Mesothelial cell of epicardium (in vitro differentiated cells): Measurements from ENCODE around the gene ITGAL. TPM values are rescaled to one million over a fixed set of nuclear protein-coding genes. Genes with fewer than 3 reads are reported as not detected.
A peak's percentile ranks its signal among the peaks of the same experiment; 100 is the strongest.

ENCODE experiments used
- DNase-seq, 2 experiments: peaks; one replicate each; pipeline ENCODE4 v3.0.0; 2021; ENCODE audit warnings: low spot score in 2 of 2; ENCODE audit not compliant: unreplicated experiment in 2 of 2
- H3K27ac Mint-ChIP-seq: 2 replicates; pipeline ENCODE4 v1.8.0; 2021; ENCODE audit warnings: mixed read lengths
- H3K27me3 Mint-ChIP-seq: 2 replicates; pipeline ENCODE4 v1.8.0; 2021; ENCODE audit warnings: low read depth, mixed read lengths
- H3K36me3 Mint-ChIP-seq: 2 replicates; pipeline ENCODE4 v1.8.0; 2021; ENCODE audit warnings: mixed read lengths
- H3K4me1 Mint-ChIP-seq: 2 replicates; pipeline ENCODE4 v1.8.0; 2021; ENCODE audit warnings: mixed read lengths
- H3K4me3 Mint-ChIP-seq: 2 replicates; pipeline ENCODE4 v1.8.0; 2021; ENCODE audit warnings: mild to moderate bottlenecking, moderate library complexity, mixed read lengths
- H3K9me3 Mint-ChIP-seq: 2 replicates; pipeline ENCODE4 v1.8.0; 2021; ENCODE audit warnings: mixed read lengths
- CTCF ChIP-seq: fragments of 200-600 bp; sonication (generic); IDR thresholded peaks from one replicate; pipeline ENCODE4 v1.5.0; 2021; ENCODE audit warnings: antibody characterized with exemption; ENCODE audit not compliant: unreplicated experiment
- total RNA-seq: library from RNA; stranded (reverse); gene quantifications from 3 replicates; pipeline ENCODE4 v1.2.1, GENCODE V29; 2021

ITGAL gene
- total RNA-seq, 1 donor from 2014 or later = not detected

GRCh38 chr16:30557957-30558788 lies 85.6 kb downstream of the ITGAL start, which contains the start of gene ZNF764:
Gene ZNF764, minus strand, starts transcription at chr16:30558374. Its CDS starts 192 bp downstream, at chr16:30558182.
- Mint-ChIP-seq H3K4me3 (peak within 1 kb of the TSS; percentile 80), H3K27me3 (no peaks in the 10 kb centered on the region), H3K4me1 (peaks cover 24% of the 10 kb centered on the region), H3K36me3 (peaks cover 17% of the 10 kb centered on the region), H3K9me3 (no peaks in the 10 kb centered on the region), H3K27ac (peak within 1 kb of the TSS; percentile 90)
- TF ChIP-seq CTCF = no peak
- DNase-seq = peak; percentile 75 to 86

- H3K36me3 Mint-ChIP-seq = peaks cover 10% of the 10 kb centered on the region
- H3K9me3 Mint-ChIP-seq = no peaks in the 10 kb centered on the region
- H3K4me3 Mint-ChIP-seq = peak overlapping the region; percentile 80
- H3K27ac Mint-ChIP-seq = peak overlapping the region; percentile 90
- peaks cover 24% of the 10 kb centered on the region for H3K4me1 Mint-ChIP-seq
- TF ChIP-seq CTCF = no peak
- no peaks in the 10 kb centered on the region for H3K27me3 Mint-ChIP-seq
- DNase-seq = no peak
These were observed 86.3 kb downstream of the ITGAL start for GRCh38 chr16:30558789-30559377.

GRCh38 chr16:30559690-30560089 lies 87.1 kb downstream of the ITGAL start:
- Mint-ChIP-seq H3K36me3 (peaks cover 5% of the 10 kb centered on the region), H3K27ac (peak overlapping the region; percentile 80), H3K4me3 (peak overlapping the region; percentile 34), H3K9me3 (no peaks in the 10 kb centered on the region), H3K4me1 (peaks cover 24% of the 10 kb centered on the region), H3K27me3 (no peaks in the 10 kb centered on the region)
- no peak for TF ChIP-seq CTCF
- DNase-seq = no peak

- Mint-ChIP-seq H3K4me1 (peaks cover 20% of the 10 kb centered on the region), H3K4me3 (peak overlapping the region; percentile 36), H3K27me3 (no peaks in the 10 kb centered on the region), H3K27ac (peak overlapping the region; percentile 37), H3K36me3 (peaks cover 1% of the 10 kb centered on the region), H3K9me3 (no peaks in the 10 kb centered on the region)
- no peak for DNase-seq
- TF ChIP-seq CTCF = no peak
These were observed 88.7 kb downstream of the ITGAL start for GRCh38 chr16:30561089-30561816.

- TF ChIP-seq CTCF = no peak
- Mint-ChIP-seq H3K4me1 (peaks cover 19% of the 10 kb centered on the region), H3K27me3 (no peaks in the 10 kb centered on the region), H3K36me3 (no peaks in the 10 kb centered on the region), H3K9me3 (no peaks in the 10 kb centered on the region), H3K27ac (no peak overlapping the region), H3K4me3 (no peak overlapping the region)
- DNase-seq = no peak
These were observed 89.5 kb downstream of the ITGAL start for GRCh38 chr16:30562021-30562420.
